HCT116 (cell line): Measurements from ENCODE around the gene OR6B1. TPM values are rescaled to one million over a fixed set of nuclear protein-coding genes. Genes with fewer than 3 reads are reported as not detected.
"Not testable (repeated sequence)": the region's sequence is repeated elsewhere in the genome, so short reads cannot be mapped to it uniquely, and the experiment has no call there.

Source experiments
- ATAC-seq: fragments of 200-7000 bp; cut with Tn5 transposase; 2 replicates; pipeline ENCODE4 v1.9.1; 2020; ENCODE audit warnings: mild to moderate bottlenecking, moderate library complexity
- BruUV-seq: library from RNA; stranded (reverse); fragments of 400-500 nt; replicated peaks from 2 replicates; lab custom pipeline; 2021; lab: Mats Ljungman, UMichigan
- CTCF ChIA-PET: fragments of 300-600 bp; sonication (Branson Sonifier 250); formaldehyde crosslinking; loops from one replicate; lab custom pipeline; 2021; ENCODE audit warnings: antibody characterized with exemption; lab: Charles Lee
- POLR2A ChIA-PET: fragments of 300-600, 350-600 bp; sonication (Branson Sonifier 250); formaldehyde crosslinking; loops from one replicate; lab custom pipeline; 2021; ENCODE audit warnings: antibody characterized with exemption; lab: Charles Lee
- RAD21 ChIA-PET, 2 experiments: fragments of 300-600 bp; sonication (Branson Sonifier 250); formaldehyde crosslinking; loops; one replicate each; lab custom pipeline; 2023; ENCODE audit warnings: low total read pairs in 2 of 2; ENCODE audit not compliant: uncharacterized antibody in 2 of 2, unreplicated experiment in 2 of 2, low non-redundant PET in 1 of 2; lab: Charles Lee
- DNase-seq: peaks from one replicate; pipeline ENCODE4 v3.0.0-alpha.2; 2010; ENCODE audit warnings: low read depth, low spot score
- H2AFZ ChIP-seq: fragments of 200-600 bp; shearing (Covaris generic), sonication (generic); 2 replicates; pipeline ENCODE4 v1.6.1; 2017; ENCODE audit warnings: low read depth, mixed run types, mixed read lengths, antibody characterized with exemption, low read length; ENCODE audit not compliant: poor library complexity, severe bottlenecking
- H3K27ac ChIP-seq: 2 replicates; pipeline ENCODE4 v1.5.1; 2012; ENCODE audit warnings: low read depth, low read length
- H3K27me3 ChIP-seq: fragments of 200-600 bp; sonication (generic); 2 replicates; pipeline ENCODE4 v1.6.1; 2016; ENCODE audit warnings: mixed run types, low read length, mixed read lengths; ENCODE audit not compliant: insufficient read depth
- H3K36me3 ChIP-seq, 2 experiments: fragments of 200-500 bp in 1 of 2; fragments of 200-600 bp in 1 of 2; sonication (Bioruptor generic) in 1 of 2; sonication (generic) in 1 of 2; 2 replicates each; pipeline versions ENCODE4 v1.5.1 to v1.6.1; 2014 to 2016; ENCODE audit warnings: low read length in 2 of 2, inconsistent platforms in 1 of 2, mixed read lengths in 1 of 2, mixed run types in 1 of 2; ENCODE audit not compliant: insufficient read depth in 2 of 2, control insufficient read depth in 1 of 2
- H3K4me1 ChIP-seq, 2 experiments: fragments of 200-600 bp in 1 of 2; sonication (generic) in 1 of 2; 2 replicates each; pipeline versions ENCODE4 v1.5.1 to v1.6.1; 2012 to 2017; ENCODE audit warnings: low read length in 2 of 2, inconsistent platforms in 1 of 2, mild to moderate bottlenecking in 1 of 2, mixed read lengths in 1 of 2, mixed run types in 1 of 2, moderate library complexity in 1 of 2; ENCODE audit not compliant: insufficient read depth in 2 of 2, control insufficient read depth in 1 of 2
- H3K4me2 ChIP-seq: fragments of 200-600 bp; sonication (generic); 2 replicates; pipeline ENCODE4 v1.6.1; 2017; ENCODE audit warnings: mixed run types, low read length, mixed read lengths
- H3K4me3 ChIP-seq, 2 experiments: fragments of 200-600 bp in 1 of 2; sonication (generic) in 1 of 2; replicated peaks in 1 of 2; 2 replicates each; pipeline ENCODE4 v1.5.1; 2011 to 2016; ENCODE audit warnings: low read length in 2 of 2, control low read depth in 1 of 2, low read depth in 1 of 2, mild to moderate bottlenecking in 1 of 2, mixed read lengths in 1 of 2, mixed run types in 1 of 2
- H3K79me2 ChIP-seq: fragments of 200-600 bp; sonication (generic); 2 replicates; pipeline ENCODE4 v1.6.1; 2017; ENCODE audit warnings: mild to moderate bottlenecking, mixed run types, low read length, moderate library complexity, mixed read lengths; ENCODE audit not compliant: insufficient read depth
- H3K9ac ChIP-seq: fragments of 200-600 bp; sonication (generic); 2 replicates; pipeline ENCODE4 v1.6.1; 2016; ENCODE audit warnings: low read length, mixed read lengths
- H3K9me2 ChIP-seq: fragments of 200-600 bp; sonication (generic), shearing (Covaris generic); 2 replicates; pipeline ENCODE4 v1.6.1; 2017; ENCODE audit warnings: mixed run types, mild to moderate bottlenecking, moderate library complexity; ENCODE audit not compliant: insufficient read depth
- H3K9me3 ChIP-seq, 2 experiments: fragments of 200-500 bp in 1 of 2; fragments of 200-600 bp in 1 of 2; sonication (Bioruptor generic) in 1 of 2; sonication (generic) in 1 of 2; 2 replicates each; pipeline ENCODE4 v1.6.1; 2014 to 2017; ENCODE audit warnings: low read length in 2 of 2, mixed read lengths in 2 of 2, inconsistent platforms in 1 of 2, low read depth in 1 of 2, mild to moderate bottlenecking in 1 of 2, mixed run types in 1 of 2, moderate library complexity in 1 of 2; ENCODE audit not compliant: control insufficient read depth in 1 of 2, insufficient read depth in 1 of 2
- H4K20me1 ChIP-seq: fragments of 200-600 bp; sonication (generic), shearing (Covaris generic); 2 replicates; pipeline ENCODE4 v1.6.1; 2017; ENCODE audit warnings: mixed run types, mild to moderate bottlenecking, moderate library complexity; ENCODE audit not compliant: insufficient read depth
- intact Hi-C: fragments of 100-400 bp; cut with micrococcal nuclease; formaldehyde crosslinking; loops from 2 replicates; pipeline ENCODE4 v1.10.0; 2022
- total RNA-seq: library from RNA; stranded (reverse); gene quantifications from one replicate; pipeline ENCODE4 v1.2.1, GENCODE V29; 2021; ENCODE audit not compliant: unreplicated experiment
- TF ChIP-seq, protein P1 (sequence below): IDR thresholded peaks from 2 replicates; pipeline ENCODE4 v1.6.1; 2012
- TF ChIP-seq, protein P2 (sequence below), 3 experiments: fragments of 200-600 bp in 1 of 3; sonication (generic) in 1 of 3; IDR thresholded peaks in 2 of 3; conservative IDR thresholded peaks in 1 of 3; 2 replicates each; pipeline ENCODE4 v1.5.1; 2012 to 2017; ENCODE audit warnings: low read depth in 2 of 3, low read length in 2 of 3, antibody characterized with exemption in 1 of 3, borderline replicate concordance in 1 of 3, control low read depth in 1 of 3, mild to moderate bottlenecking in 1 of 3, mixed read lengths in 1 of 3, mixed run types in 1 of 3, moderate library complexity in 1 of 3; ENCODE audit not compliant: insufficient read depth in 1 of 3

Gene OR6B1
- total RNA-seq, 1 experiment from 2014 or later: not detected

DNA sequence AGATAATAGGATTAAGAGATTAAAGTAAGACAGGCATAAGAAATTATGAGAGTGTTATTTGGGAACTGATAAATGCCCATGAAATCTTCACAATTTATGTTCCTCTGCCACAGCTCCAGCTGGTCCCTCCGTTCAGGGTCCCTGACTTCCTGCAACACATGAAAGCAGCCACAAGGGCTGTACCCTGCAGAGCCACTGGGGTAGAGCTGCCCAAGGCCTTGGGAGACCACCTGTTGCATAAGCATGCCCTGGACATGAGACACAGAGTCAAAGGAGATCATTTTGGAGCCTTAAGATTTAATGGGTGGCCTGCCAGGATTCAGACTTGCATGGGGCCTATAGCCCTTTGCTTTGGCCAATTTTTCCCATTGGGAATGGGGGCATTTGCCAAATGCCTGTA, 10.7 kb downstream of the OR6B1 start:
- ATAC-seq, H4K20me1 ChIP-seq, H3K4me2 ChIP-seq, CTCF ChIA-PET, H3K27me3 ChIP-seq, H3K36me3 ChIP-seq, H3K4me1 ChIP-seq, DNase-seq, H3K9me2 ChIP-seq, H3K79me2 ChIP-seq, RAD21 ChIA-PET, H3K27ac ChIP-seq, H3K9ac ChIP-seq, H2AFZ ChIP-seq, BruUV-seq, H3K9me3 ChIP-seq, POLR2A ChIA-PET, H3K4me3 ChIP-seq: not testable (repeated sequence)
- intact Hi-C loops: loop anchor here (5.0 kb wide), 1 partner anchor 34 kb away; no protein-coding TSS in a partner anchor

DNA sequence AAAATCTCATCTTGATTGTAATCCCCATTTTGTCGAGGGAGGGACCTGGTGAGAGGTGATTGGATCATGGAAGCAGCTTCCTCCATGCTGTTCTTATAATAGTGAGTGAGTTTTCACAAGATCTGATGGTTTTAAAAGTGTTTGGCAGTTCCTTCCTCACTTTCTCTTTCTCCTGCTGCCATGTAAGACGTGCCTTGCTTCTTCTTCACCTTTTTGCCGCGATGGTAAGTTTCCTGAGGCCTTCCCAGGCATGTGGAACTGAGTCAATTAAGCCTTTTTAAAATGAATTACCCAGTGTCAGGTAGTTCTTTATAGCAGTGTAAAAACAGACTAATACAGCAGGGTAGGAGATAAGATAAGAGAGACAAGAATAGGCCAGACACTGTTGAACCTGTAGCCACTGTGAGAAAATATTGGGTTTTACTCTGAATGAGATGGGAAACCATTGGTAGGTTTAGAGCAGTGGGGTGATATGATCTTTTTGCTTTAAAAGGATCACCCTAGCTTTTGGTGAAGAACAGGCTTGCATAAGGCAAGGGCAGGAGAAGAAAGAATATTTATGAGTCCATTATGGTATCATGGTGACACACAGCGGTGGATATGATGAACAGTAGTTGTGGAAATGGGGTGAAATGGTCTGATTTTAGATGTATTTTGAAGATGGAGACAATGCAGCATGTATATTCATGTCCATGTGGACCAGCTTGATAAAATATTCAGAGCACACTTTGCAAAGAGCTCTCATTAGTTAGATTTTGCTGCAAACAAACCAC, 11.5 kb downstream of the OR6B1 start:
- Histone ChIP-seq H3K36me3 (no peaks in the 10 kb centered on the region), H3K9ac (no peak overlapping the region), H2AFZ (no peak overlapping the region), H3K4me1 (no peaks in the 10 kb centered on the region), H3K4me3 (no peak overlapping the region), H3K27ac (no peak overlapping the region), H3K27me3 (no peaks in the 10 kb centered on the region)
- ATAC-seq: no peak
- ChIA-PET CTCF (no interaction called here), POLR2A (no interaction called here)
- intact Hi-C loops: loop anchor here (5.0 kb wide), 1 partner anchor 34 kb away; no protein-coding TSS in a partner anchor
- BruUV-seq: no TSS peak
- TF ChIP-seq, protein P1, sequence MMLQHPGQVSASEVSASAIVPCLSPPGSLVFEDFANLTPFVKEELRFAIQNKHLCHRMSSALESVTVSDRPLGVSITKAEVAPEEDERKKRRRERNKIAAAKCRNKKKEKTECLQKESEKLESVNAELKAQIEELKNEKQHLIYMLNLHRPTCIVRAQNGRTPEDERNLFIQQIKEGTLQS: no peak
- TF ChIP-seq, protein P2, sequence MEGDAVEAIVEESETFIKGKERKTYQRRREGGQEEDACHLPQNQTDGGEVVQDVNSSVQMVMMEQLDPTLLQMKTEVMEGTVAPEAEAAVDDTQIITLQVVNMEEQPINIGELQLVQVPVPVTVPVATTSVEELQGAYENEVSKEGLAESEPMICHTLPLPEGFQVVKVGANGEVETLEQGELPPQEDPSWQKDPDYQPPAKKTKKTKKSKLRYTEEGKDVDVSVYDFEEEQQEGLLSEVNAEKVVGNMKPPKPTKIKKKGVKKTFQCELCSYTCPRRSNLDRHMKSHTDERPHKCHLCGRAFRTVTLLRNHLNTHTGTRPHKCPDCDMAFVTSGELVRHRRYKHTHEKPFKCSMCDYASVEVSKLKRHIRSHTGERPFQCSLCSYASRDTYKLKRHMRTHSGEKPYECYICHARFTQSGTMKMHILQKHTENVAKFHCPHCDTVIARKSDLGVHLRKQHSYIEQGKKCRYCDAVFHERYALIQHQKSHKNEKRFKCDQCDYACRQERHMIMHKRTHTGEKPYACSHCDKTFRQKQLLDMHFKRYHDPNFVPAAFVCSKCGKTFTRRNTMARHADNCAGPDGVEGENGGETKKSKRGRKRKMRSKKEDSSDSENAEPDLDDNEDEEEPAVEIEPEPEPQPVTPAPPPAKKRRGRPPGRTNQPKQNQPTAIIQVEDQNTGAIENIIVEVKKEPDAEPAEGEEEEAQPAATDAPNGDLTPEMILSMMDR (IDR thresholded peaks at IDR 0.05 in 2 of 3, conservative IDR thresholded peaks at IDR 0.05 in 1 of 3; ENCODE audit: borderline replicate concordance in 1 of 3, insufficient read depth in 1 of 3, low read depth in 2 of 3, low read length in 2 of 3): peak in 1 of 3 experiments; percentile 11; a peak in 1 of 6 replicates
- TF ChIP-seq, all 23 proteins: peak for 1
- H3K79me2 ChIP-seq: no peaks in the 10 kb centered on the region
- no peaks in the 10 kb centered on the region; a peak in 1 of 4 replicates for H3K9me3 ChIP-seq
- RAD21 ChIA-PET: no interaction called here
- H3K4me2 ChIP-seq: no peak overlapping the region
- no peaks in the 10 kb centered on the region for H4K20me1 ChIP-seq
- no peaks in the 10 kb centered on the region for H3K9me2 ChIP-seq
- no peak for DNase-seq
